ENCODE measurements around the gene RNF38. TPM values are rescaled to one million over a fixed set of nuclear protein-coding genes. Genes with fewer than 3 reads are reported as not detected.

The RNF38 gene
- total RNA-seq, 2 donors from 2014 or later = 32.1 to 37.0 TPM

DNA sequence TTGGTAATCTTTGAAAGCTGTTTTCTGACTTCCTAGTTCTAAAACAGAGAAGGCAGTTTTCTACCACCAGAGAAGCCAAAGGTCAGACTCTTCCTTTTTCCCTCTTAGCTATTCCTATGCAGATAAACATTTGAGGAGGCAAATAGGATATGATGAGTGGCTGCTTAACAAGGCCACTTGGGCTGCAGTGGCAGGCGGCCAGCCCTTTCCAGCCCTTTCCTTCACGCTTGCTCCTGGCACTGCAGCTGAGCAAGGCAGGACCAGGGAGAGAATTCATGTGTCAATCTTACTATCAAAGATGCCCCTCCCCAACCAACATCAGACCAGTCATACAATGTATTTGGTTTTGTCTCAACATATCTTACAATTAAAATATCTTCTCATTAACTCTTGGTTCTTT lies 36.8 kb upstream of the RNF38 start:
- TF ChIP-seq, protein P1, sequence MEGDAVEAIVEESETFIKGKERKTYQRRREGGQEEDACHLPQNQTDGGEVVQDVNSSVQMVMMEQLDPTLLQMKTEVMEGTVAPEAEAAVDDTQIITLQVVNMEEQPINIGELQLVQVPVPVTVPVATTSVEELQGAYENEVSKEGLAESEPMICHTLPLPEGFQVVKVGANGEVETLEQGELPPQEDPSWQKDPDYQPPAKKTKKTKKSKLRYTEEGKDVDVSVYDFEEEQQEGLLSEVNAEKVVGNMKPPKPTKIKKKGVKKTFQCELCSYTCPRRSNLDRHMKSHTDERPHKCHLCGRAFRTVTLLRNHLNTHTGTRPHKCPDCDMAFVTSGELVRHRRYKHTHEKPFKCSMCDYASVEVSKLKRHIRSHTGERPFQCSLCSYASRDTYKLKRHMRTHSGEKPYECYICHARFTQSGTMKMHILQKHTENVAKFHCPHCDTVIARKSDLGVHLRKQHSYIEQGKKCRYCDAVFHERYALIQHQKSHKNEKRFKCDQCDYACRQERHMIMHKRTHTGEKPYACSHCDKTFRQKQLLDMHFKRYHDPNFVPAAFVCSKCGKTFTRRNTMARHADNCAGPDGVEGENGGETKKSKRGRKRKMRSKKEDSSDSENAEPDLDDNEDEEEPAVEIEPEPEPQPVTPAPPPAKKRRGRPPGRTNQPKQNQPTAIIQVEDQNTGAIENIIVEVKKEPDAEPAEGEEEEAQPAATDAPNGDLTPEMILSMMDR (IDR thresholded peaks at IDR 0.05) = no peak
- no peak for ATAC-seq (ENCODE audit: insufficient number of reproducible peaks, low FRiP score, low read depth)
- Histone ChIP-seq H3K4me3 (no peak overlapping the region), H3K9me3 (no peaks in the 10 kb centered on the region), H3K36me3 (no peaks in the 10 kb centered on the region), H3K4me1 (ENCODE audit: control insufficient read depth in 1 of 2, low read depth in 2 of 2) (no peaks in the 10 kb centered on the region), H3K27me3 (replicated peaks; ENCODE audit: insufficient read depth) (no peaks in the 10 kb centered on the region), H3K27ac (no peak overlapping the region)
- DNase-seq (ENCODE audit: low spot score) = no peak

DNA sequence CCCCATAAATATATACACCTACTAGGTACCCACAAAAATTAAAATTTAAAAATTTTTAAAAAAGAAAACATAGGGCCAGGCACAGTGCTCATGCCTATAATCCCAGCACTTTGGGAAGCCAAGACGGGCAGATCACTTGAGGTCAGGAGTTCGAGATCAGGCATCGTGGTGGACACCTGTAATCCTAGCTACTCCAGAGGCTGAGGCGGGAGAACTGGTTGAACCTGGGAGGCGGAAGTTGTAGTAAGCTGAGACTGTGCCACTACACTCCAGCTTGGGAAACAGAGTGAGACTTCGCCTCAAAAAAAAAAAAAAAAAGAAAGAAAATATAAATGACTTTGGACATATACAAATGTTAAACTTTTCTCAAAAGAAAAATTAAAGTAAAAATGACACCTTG lies 33.3 kb upstream of the RNF38 start:
- no peak overlapping the region for H3K4me3 ChIP-seq
- H3K36me3 ChIP-seq = no peaks in the 10 kb centered on the region
- H3K4me1 ChIP-seq (ENCODE audit: control insufficient read depth in 1 of 2, low read depth in 2 of 2) = no peaks in the 10 kb centered on the region
- TF ChIP-seq, protein P1 (IDR thresholded peaks at IDR 0.05) = no peak
- no peak overlapping the region for H3K27ac ChIP-seq
- no peak for ATAC-seq (ENCODE audit: insufficient number of reproducible peaks, low FRiP score, low read depth)
- no peak for DNase-seq (ENCODE audit: low spot score)
- H3K27me3 ChIP-seq (replicated peaks; ENCODE audit: insufficient read depth) = no peaks in the 10 kb centered on the region
- H3K9me3 ChIP-seq = no peaks in the 10 kb centered on the region

GRCh38 chr9:36431078-36431477 lies 31.0 kb upstream of the RNF38 start:
- no peak for ATAC-seq (ENCODE audit: insufficient number of reproducible peaks, low FRiP score, low read depth)
- DNase-seq (ENCODE audit: low spot score) = no peak
- TF ChIP-seq, protein P1 (IDR thresholded peaks at IDR 0.05) = no peak
- Histone ChIP-seq H3K27me3 (replicated peaks; ENCODE audit: insufficient read depth) (no peaks in the 10 kb centered on the region), H3K4me1 (ENCODE audit: control insufficient read depth in 1 of 2, low read depth in 2 of 2) (no peaks in the 10 kb centered on the region), H3K36me3 (no peaks in the 10 kb centered on the region), H3K4me3 (no peak overlapping the region), H3K9me3 (no peaks in the 10 kb centered on the region), H3K27ac (no peak overlapping the region)

DNA sequence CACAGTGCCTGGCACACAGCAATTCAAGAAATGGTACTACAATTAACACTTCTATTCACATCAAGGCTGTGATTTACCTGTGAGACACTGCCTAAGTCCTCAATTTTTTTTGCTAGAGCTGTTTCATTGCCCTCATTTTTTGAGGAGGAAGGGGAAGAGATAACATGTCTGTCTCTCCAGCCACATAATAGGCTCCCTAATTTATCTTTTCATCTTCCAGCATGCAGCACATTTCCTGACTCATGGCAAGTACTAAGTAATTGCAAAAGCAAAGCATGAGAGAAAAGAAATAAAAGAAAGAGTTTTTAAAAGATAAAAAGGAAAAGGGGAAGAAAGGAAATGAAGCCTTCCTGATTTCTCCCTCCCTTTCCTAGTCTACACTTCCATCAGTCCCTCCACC lies 26.9 kb upstream of the RNF38 start:
- TF ChIP-seq, protein P1 (IDR thresholded peaks at IDR 0.05) = no peak
- no peak for DNase-seq (ENCODE audit: low spot score)
- no peaks in the 10 kb centered on the region for H3K27me3 ChIP-seq (replicated peaks; ENCODE audit: insufficient read depth)
- H3K27ac ChIP-seq = no peak overlapping the region
- no peaks in the 10 kb centered on the region for H3K9me3 ChIP-seq
- peaks cover 4% of the 10 kb centered on the region for H3K36me3 ChIP-seq
- no peaks in the 10 kb centered on the region for H3K4me1 ChIP-seq (ENCODE audit: control insufficient read depth in 1 of 2, low read depth in 2 of 2)
- no peak for ATAC-seq (ENCODE audit: insufficient number of reproducible peaks, low FRiP score, low read depth)
- no peak overlapping the region for H3K4me3 ChIP-seq

GRCh38 chr9:36426348-36426747 lies 26.3 kb upstream of the RNF38 start:
- Histone ChIP-seq H3K9me3 (no peaks in the 10 kb centered on the region), H3K27me3 (replicated peaks; ENCODE audit: insufficient read depth) (no peaks in the 10 kb centered on the region), H3K4me3 (no peak overlapping the region), H3K27ac (no peak overlapping the region), H3K4me1 (ENCODE audit: control insufficient read depth in 1 of 2, low read depth in 2 of 2) (no peaks in the 10 kb centered on the region), H3K36me3 (peaks cover 4% of the 10 kb centered on the region)
- TF ChIP-seq, protein P1 (IDR thresholded peaks at IDR 0.05) = no peak
- no peak for DNase-seq (ENCODE audit: low spot score)
- ATAC-seq (ENCODE audit: insufficient number of reproducible peaks, low FRiP score, low read depth) = no peak
